DND-41 (cell line): ENCODE data around the gene APOC3.
A peak's percentile ranks its signal among the peaks of the same experiment; 100 is the strongest.

Source experiments
- ATAC-seq: fragments of 200-7000 bp; cut with Tn5 transposase; 3 replicates; pipeline ENCODE4 v1.9.1; 2021; ENCODE audit warnings: low read depth; ENCODE audit not compliant: insufficient read depth
- DNase-seq: peaks from one replicate; pipeline ENCODE4 v3.0.0-alpha.2; 2020
- H2AFZ ChIP-seq: 2 replicates; pipeline ENCODE4 v1.6.0; 2012; ENCODE audit warnings: low read depth, low read length
- H3K27ac ChIP-seq: 2 replicates; pipeline ENCODE4 v1.5.1; 2012; ENCODE audit warnings: low read length, inconsistent platforms
- H3K27me3 ChIP-seq: fragments of 200-600 bp; sonication (generic); 2 replicates; pipeline ENCODE4 v1.6.0; 2012; ENCODE audit warnings: low read length, mild to moderate bottlenecking, inconsistent platforms; ENCODE audit not compliant: insufficient read depth, poor library complexity
- H3K36me3 ChIP-seq: 2 replicates; pipeline ENCODE4 v1.5.1; 2012; ENCODE audit warnings: low read length, inconsistent platforms; ENCODE audit not compliant: insufficient read depth
- H3K4me1 ChIP-seq: 2 replicates; pipeline ENCODE4 v1.5.1; 2012; ENCODE audit warnings: mild to moderate bottlenecking, low read length; ENCODE audit not compliant: insufficient read depth
- H3K4me2 ChIP-seq: 2 replicates; pipeline ENCODE4 v1.6.0; 2012; ENCODE audit warnings: mild to moderate bottlenecking, moderate library complexity, low read length, inconsistent platforms; ENCODE audit not compliant: insufficient read depth
- H3K4me3 ChIP-seq, 2 experiments: fragments of 200-600 bp in 1 of 2; shearing (Covaris generic) in 1 of 2; 2 replicates each; pipeline ENCODE4 v1.5.1; 2012 to 2016; ENCODE audit warnings: inconsistent platforms in 2 of 2, low read length in 2 of 2, mild to moderate bottlenecking in 2 of 2, low read depth in 1 of 2, moderate library complexity in 1 of 2
- H3K79me2 ChIP-seq: 2 replicates; pipeline ENCODE4 v1.6.0; 2012; ENCODE audit warnings: low read length, inconsistent platforms; ENCODE audit not compliant: insufficient read depth
- H3K9ac ChIP-seq: 2 replicates; pipeline ENCODE4 v1.6.0; 2012; ENCODE audit warnings: low read depth, mild to moderate bottlenecking, inconsistent platforms, low read length, moderate library complexity
- H3K9me3 ChIP-seq: 2 replicates; pipeline ENCODE4 v1.5.1; 2012; ENCODE audit warnings: low read length, moderate library complexity, mild to moderate bottlenecking, inconsistent platforms; ENCODE audit not compliant: insufficient read depth, severe bottlenecking
- H4K20me1 ChIP-seq: 2 replicates; pipeline ENCODE4 v1.6.0; 2012; ENCODE audit warnings: low read length; ENCODE audit not compliant: insufficient read depth
- CTCF ChIP-seq: IDR thresholded peaks from 2 replicates; pipeline ENCODE4 v1.5.1; 2012; ENCODE audit warnings: borderline replicate concordance, low read length, moderate library complexity, mild to moderate bottlenecking; ENCODE audit not compliant: poor library complexity, severe bottlenecking; ENCODE audit errors: extremely low read depth
- EZH2 ChIP-seq: IDR thresholded peaks from 3 replicates; pipeline ENCODE4 v1.6.1; 2012; ENCODE audit warnings: borderline replicate concordance, low read depth, mild to moderate bottlenecking, moderate library complexity, low read length, inconsistent platforms; ENCODE audit not compliant: severe bottlenecking

The APOC3 gene

GRCh38 chr11:116793772-116794097 lies 36.0 kb upstream of the APOC3 start:
- H4K20me1 ChIP-seq: no peaks in the 10 kb centered on the region
- DNase-seq: no peak
- H2AFZ ChIP-seq: peak overlapping the region; percentile 49; the same call in 1 of the 2 replicates
- H3K36me3 ChIP-seq: no peaks in the 10 kb centered on the region
- no peak overlapping the region for H3K4me3 ChIP-seq
- H3K79me2 ChIP-seq: no peaks in the 10 kb centered on the region
- no peaks in the 10 kb centered on the region for H3K27me3 ChIP-seq
- ATAC-seq: no peak
- H3K4me2 ChIP-seq: no peak overlapping the region
- no peak overlapping the region for H3K27ac ChIP-seq
- no peak overlapping the region for H3K9ac ChIP-seq
- peaks cover 4% of the 10 kb centered on the region for H3K4me1 ChIP-seq
- no peak for TF ChIP-seq EZH2
- TF ChIP-seq CTCF: no peak
- no peaks in the 10 kb centered on the region for H3K9me3 ChIP-seq

GRCh38 chr11:116794851-116795250 lies 34.9 kb upstream of the APOC3 start:
- TF ChIP-seq CTCF (no peak), EZH2 (no peak)
- Histone ChIP-seq H3K79me2 (no peaks in the 10 kb centered on the region), H3K36me3 (no peaks in the 10 kb centered on the region), H3K27ac (no peak overlapping the region), H3K27me3 (no peaks in the 10 kb centered on the region), H3K9me3 (no peaks in the 10 kb centered on the region), H3K4me3 (no peak overlapping the region), H4K20me1 (no peaks in the 10 kb centered on the region), H3K4me1 (peaks cover 4% of the 10 kb centered on the region), H3K9ac (no peak overlapping the region), H2AFZ (no peak overlapping the region), H3K4me2 (no peak overlapping the region)
- ATAC-seq (no peak), DNase-seq (no peak)

- H3K9ac ChIP-seq: no peak overlapping the region
- no peaks in the 10 kb centered on the region for H3K79me2 ChIP-seq
- H3K9me3 ChIP-seq: no peaks in the 10 kb centered on the region
- ATAC-seq (no peak), DNase-seq (no peak)
- no peaks in the 10 kb centered on the region for H4K20me1 ChIP-seq
- no peak overlapping the region for H3K4me2 ChIP-seq
- H3K27ac ChIP-seq: no peak overlapping the region
- no peak overlapping the region for H2AFZ ChIP-seq
- TF ChIP-seq EZH2 (no peak), CTCF (no peak)
- H3K27me3 ChIP-seq: no peaks in the 10 kb centered on the region
- H3K4me1 ChIP-seq: peaks cover under 1% of the 10 kb centered on the region; the same call in 1 of the 2 replicates
- H3K36me3 ChIP-seq: no peaks in the 10 kb centered on the region
- no peak overlapping the region for H3K4me3 ChIP-seq
Observed at GRCh38 chr11:116796548-116796947, 33.2 kb upstream of the APOC3 start.

GRCh38 chr11:116797816-116798215 lies 31.9 kb upstream of the APOC3 start:
- DNase-seq (no peak), ATAC-seq (no peak)
- Histone ChIP-seq H3K9me3 (no peaks in the 10 kb centered on the region), H2AFZ (no peak overlapping the region), H4K20me1 (no peaks in the 10 kb centered on the region), H3K4me3 (no peak overlapping the region), H3K4me1 (no peaks in the 10 kb centered on the region), H3K27ac (no peak overlapping the region), H3K9ac (no peak overlapping the region), H3K27me3 (no peaks in the 10 kb centered on the region), H3K36me3 (no peaks in the 10 kb centered on the region), H3K4me2 (no peak overlapping the region), H3K79me2 (no peaks in the 10 kb centered on the region)
- TF ChIP-seq EZH2 (no peak), CTCF (no peak)
